ENCODE data around the gene BTBD1. TPM values are rescaled to one million over a fixed set of nuclear protein-coding genes. Genes with fewer than 3 reads are reported as not detected.
"Not testable (repeated sequence)": the region's sequence is repeated elsewhere in the genome, so short reads cannot be mapped to it uniquely, and the experiment has no call there.

Gene BTBD1
- polyA plus RNA-seq, 2 donors: 6.8 to 18.1 TPM

- no peak overlapping the region for H3K4me3 ChIP-seq (ENCODE audit: low read depth in 1 of 2, low read length in 2 of 2)
- WGBS, 2 donors: 80 to 84% methylated on average over 5 of the region's 5 CpGs
These were observed 14.4 kb upstream of the BTBD1 start for GRCh38 chr15:83081256-83082014.

GRCh38 chr15:83078712-83079111 is 11.7 kb upstream of the BTBD1 start:
- Histone ChIP-seq H3K4me1 (ENCODE audit: control insufficient read depth in 2 of 2, insufficient read depth in 2 of 2, low read length in 1 of 2) (no peaks in the 10 kb centered on the region), H3K27ac (ENCODE audit: low read depth in 2 of 2, low read length in 1 of 2) (no peak overlapping the region), H3K27me3 (ENCODE audit: control insufficient read depth in 1 of 2, insufficient read depth in 2 of 2, low read length in 2 of 2) (peaks cover 0 to 3% of the 10 kb centered on the region in 2 donors), H3K36me3 (ENCODE audit: control insufficient read depth in 2 of 2, insufficient read depth in 2 of 2, low read length in 1 of 2) (no peaks in the 10 kb centered on the region), H3K4me3 (ENCODE audit: low read depth in 1 of 2, low read length in 2 of 2) (no peak overlapping the region), H3K9me3 (ENCODE audit: control insufficient read depth in 2 of 2, insufficient read depth in 1 of 2, low read depth in 1 of 2, low read length in 1 of 2) (peaks cover 0 to 2% of the 10 kb centered on the region in 2 donors)
- 60 to 64% methylated on average over 7 of the region's 7 CpGs for WGBS, 2 donors

More at GRCh38 chr15:83081256-83082014, 14.4 kb upstream of the BTBD1 start:
- no peaks in the 10 kb centered on the region for H3K36me3 ChIP-seq (ENCODE audit: control insufficient read depth in 2 of 2, insufficient read depth in 2 of 2, low read length in 1 of 2)
- no peaks in the 10 kb centered on the region for H3K4me1 ChIP-seq (ENCODE audit: control insufficient read depth in 2 of 2, insufficient read depth in 2 of 2, low read length in 1 of 2)
- no peak overlapping the region for H3K27ac ChIP-seq (ENCODE audit: low read depth in 2 of 2, low read length in 1 of 2)
- no peaks in the 10 kb centered on the region for H3K9me3 ChIP-seq (ENCODE audit: control insufficient read depth in 2 of 2, insufficient read depth in 1 of 2, low read depth in 1 of 2, low read length in 1 of 2)
- peaks cover 0 to 3% of the 10 kb centered on the region in 2 donors for H3K27me3 ChIP-seq (ENCODE audit: control insufficient read depth in 1 of 2, insufficient read depth in 2 of 2, low read length in 2 of 2)

GRCh38 chr15:83077491-83078230 is 10.6 kb upstream of the BTBD1 start:
- Histone ChIP-seq H3K4me3 (ENCODE audit: low read depth in 1 of 2, low read length in 2 of 2) (no peak overlapping the region), H3K27me3 (ENCODE audit: control insufficient read depth in 1 of 2, insufficient read depth in 2 of 2, low read length in 2 of 2) (peaks cover 0 to 3% of the 10 kb centered on the region in 2 donors), H3K36me3 (ENCODE audit: control insufficient read depth in 2 of 2, insufficient read depth in 2 of 2, low read length in 1 of 2) (no peaks in the 10 kb centered on the region), H3K9me3 (ENCODE audit: control insufficient read depth in 2 of 2, insufficient read depth in 1 of 2, low read depth in 1 of 2, low read length in 1 of 2) (peaks cover 0 to 6% of the 10 kb centered on the region in 2 donors), H3K4me1 (ENCODE audit: control insufficient read depth in 2 of 2, insufficient read depth in 2 of 2, low read length in 1 of 2) (no peaks in the 10 kb centered on the region), H3K27ac (ENCODE audit: low read depth in 2 of 2, low read length in 1 of 2) (no peak overlapping the region)
- WGBS, 2 donors: 54 to 61% methylated on average over 5 of the region's 5 CpGs

GRCh38 chr15:83069211-83069642 is 2.2 kb upstream of the BTBD1 start:
- H3K27ac ChIP-seq (ENCODE audit: low read depth in 2 of 2, low read length in 1 of 2); H3K36me3 ChIP-seq (ENCODE audit: control insufficient read depth in 2 of 2, insufficient read depth in 2 of 2, low read length in 1 of 2); H3K9me3 ChIP-seq (ENCODE audit: control insufficient read depth in 2 of 2, insufficient read depth in 1 of 2, low read depth in 1 of 2, low read length in 1 of 2); H3K4me1 ChIP-seq (ENCODE audit: control insufficient read depth in 2 of 2, insufficient read depth in 2 of 2, low read length in 1 of 2); H3K4me3 ChIP-seq (ENCODE audit: low read depth in 1 of 2, low read length in 2 of 2); H3K27me3 ChIP-seq (ENCODE audit: control insufficient read depth in 1 of 2, insufficient read depth in 2 of 2, low read length in 2 of 2): not testable (repeated sequence)
- 48 to 58% methylated on average over 6 of the region's 6 CpGs for WGBS, 2 donors

GRCh38 chr15:83068054-83068453 is 1.0 kb upstream of the BTBD1 start:
- H3K27me3 ChIP-seq (ENCODE audit: control insufficient read depth in 1 of 2, insufficient read depth in 2 of 2, low read length in 2 of 2): no peaks in the 10 kb centered on the region

GRCh38 chr15:83067638-83067962 is 548 bp upstream of the BTBD1 start:
- 66 to 67% methylated on average over 12 of the region's 12 CpGs for WGBS, 2 donors
- Histone ChIP-seq H3K27me3 (ENCODE audit: control insufficient read depth in 1 of 2, insufficient read depth in 2 of 2, low read length in 2 of 2) (no peaks in the 10 kb centered on the region), H3K27ac (ENCODE audit: low read depth in 2 of 2, low read length in 1 of 2) (peak overlapping the region; percentile 89 to 91), H3K9me3 (ENCODE audit: control insufficient read depth in 2 of 2, insufficient read depth in 1 of 2, low read depth in 1 of 2, low read length in 1 of 2) (no peaks in the 10 kb centered on the region), H3K4me1 (ENCODE audit: control insufficient read depth in 2 of 2, insufficient read depth in 2 of 2, low read length in 1 of 2) (no peaks in the 10 kb centered on the region), H3K4me3 (ENCODE audit: low read depth in 1 of 2, low read length in 2 of 2) (peak overlapping the region; percentile 90 to 96), H3K36me3 (ENCODE audit: control insufficient read depth in 2 of 2, insufficient read depth in 2 of 2, low read length in 1 of 2) (no peaks in the 10 kb centered on the region)

More at GRCh38 chr15:83068054-83068453, 1.0 kb upstream of the BTBD1 start:
- Histone ChIP-seq H3K4me3 (ENCODE audit: low read depth in 1 of 2, low read length in 2 of 2) (no peak overlapping the region), H3K36me3 (ENCODE audit: control insufficient read depth in 2 of 2, insufficient read depth in 2 of 2, low read length in 1 of 2) (no peaks in the 10 kb centered on the region), H3K4me1 (ENCODE audit: control insufficient read depth in 2 of 2, insufficient read depth in 2 of 2, low read length in 1 of 2) (no peaks in the 10 kb centered on the region), H3K9me3 (ENCODE audit: control insufficient read depth in 2 of 2, insufficient read depth in 1 of 2, low read depth in 1 of 2, low read length in 1 of 2) (no peaks in the 10 kb centered on the region), H3K27ac (ENCODE audit: low read depth in 2 of 2, low read length in 1 of 2) (peak overlapping the region in 1 of 2 donors; percentile 89)
- WGBS, 2 donors: 73 to 81% methylated on average over 6 of the region's 6 CpGs

GRCh38 chr15:83066034-83066733 is 868 bp downstream of the BTBD1 start:
- no peaks in the 10 kb centered on the region for H3K36me3 ChIP-seq (ENCODE audit: control insufficient read depth in 2 of 2, insufficient read depth in 2 of 2, low read length in 1 of 2)
- H3K4me3 ChIP-seq (ENCODE audit: low read depth in 1 of 2, low read length in 2 of 2): peak overlapping the region; percentile 90 to 96
- 4 to 5% methylated on average over 40 to 42 of the region's 42 CpGs for WGBS, 2 donors
- peaks cover 0 to 3% of the 10 kb centered on the region in 2 donors for H3K4me1 ChIP-seq (ENCODE audit: control insufficient read depth in 2 of 2, insufficient read depth in 2 of 2, low read length in 1 of 2)
- H3K27ac ChIP-seq (ENCODE audit: low read depth in 2 of 2, low read length in 1 of 2): peak overlapping the region; percentile 89 to 91
- H3K27me3 ChIP-seq (ENCODE audit: control insufficient read depth in 1 of 2, insufficient read depth in 2 of 2, low read length in 2 of 2): no peaks in the 10 kb centered on the region
- H3K9me3 ChIP-seq (ENCODE audit: control insufficient read depth in 2 of 2, insufficient read depth in 1 of 2, low read depth in 1 of 2, low read length in 1 of 2): no peaks in the 10 kb centered on the region

GRCh38 chr15:83065431-83065830 is 1.6 kb downstream of the BTBD1 start:
- Histone ChIP-seq H3K27me3 (ENCODE audit: control insufficient read depth in 1 of 2, insufficient read depth in 2 of 2, low read length in 2 of 2) (no peaks in the 10 kb centered on the region), H3K36me3 (ENCODE audit: control insufficient read depth in 2 of 2, insufficient read depth in 2 of 2, low read length in 1 of 2) (no peaks in the 10 kb centered on the region), H3K27ac (ENCODE audit: low read depth in 2 of 2, low read length in 1 of 2) (no peak overlapping the region), H3K9me3 (ENCODE audit: control insufficient read depth in 2 of 2, insufficient read depth in 1 of 2, low read depth in 1 of 2, low read length in 1 of 2) (no peaks in the 10 kb centered on the region), H3K4me1 (ENCODE audit: control insufficient read depth in 2 of 2, insufficient read depth in 2 of 2, low read length in 1 of 2) (peaks cover 0 to 3% of the 10 kb centered on the region in 2 donors), H3K4me3 (ENCODE audit: low read depth in 1 of 2, low read length in 2 of 2) (peak overlapping the region in 1 of 2 donors; percentile 90)
- WGBS, 2 donors: 14 to 17% methylated on average over 3 of the region's 3 CpGs

GRCh38 chr15:83064859-83065258 is 2.2 kb downstream of the BTBD1 start:
- Histone ChIP-seq H3K9me3 (ENCODE audit: control insufficient read depth in 2 of 2, insufficient read depth in 1 of 2, low read depth in 1 of 2, low read length in 1 of 2) (no peaks in the 10 kb centered on the region), H3K27me3 (ENCODE audit: control insufficient read depth in 1 of 2, insufficient read depth in 2 of 2, low read length in 2 of 2) (no peaks in the 10 kb centered on the region), H3K4me1 (ENCODE audit: control insufficient read depth in 2 of 2, insufficient read depth in 2 of 2, low read length in 1 of 2) (peaks cover 0 to 3% of the 10 kb centered on the region in 2 donors), H3K4me3 (ENCODE audit: low read depth in 1 of 2, low read length in 2 of 2) (peak overlapping the region in 1 of 2 donors; percentile 90), H3K36me3 (ENCODE audit: control insufficient read depth in 2 of 2, insufficient read depth in 2 of 2, low read length in 1 of 2) (no peaks in the 10 kb centered on the region), H3K27ac (ENCODE audit: low read depth in 2 of 2, low read length in 1 of 2) (no peak overlapping the region)
- 20 to 23% methylated on average over 4 of the region's 4 CpGs for WGBS, 2 donors
